Non-pigmented ciliary epithelial cell (primary cell): ENCODE results near the gene TMEM141.
"Not testable (repeated sequence)": the region's sequence is repeated elsewhere in the genome, so short reads cannot be mapped to it uniquely, and the experiment has no call there.

Experiments used
- DNase-seq: peaks from one replicate; pipeline ENCODE4 v3.0.0-alpha.2; 2010; ENCODE audit warnings: low read depth

TMEM141 gene

DNA sequence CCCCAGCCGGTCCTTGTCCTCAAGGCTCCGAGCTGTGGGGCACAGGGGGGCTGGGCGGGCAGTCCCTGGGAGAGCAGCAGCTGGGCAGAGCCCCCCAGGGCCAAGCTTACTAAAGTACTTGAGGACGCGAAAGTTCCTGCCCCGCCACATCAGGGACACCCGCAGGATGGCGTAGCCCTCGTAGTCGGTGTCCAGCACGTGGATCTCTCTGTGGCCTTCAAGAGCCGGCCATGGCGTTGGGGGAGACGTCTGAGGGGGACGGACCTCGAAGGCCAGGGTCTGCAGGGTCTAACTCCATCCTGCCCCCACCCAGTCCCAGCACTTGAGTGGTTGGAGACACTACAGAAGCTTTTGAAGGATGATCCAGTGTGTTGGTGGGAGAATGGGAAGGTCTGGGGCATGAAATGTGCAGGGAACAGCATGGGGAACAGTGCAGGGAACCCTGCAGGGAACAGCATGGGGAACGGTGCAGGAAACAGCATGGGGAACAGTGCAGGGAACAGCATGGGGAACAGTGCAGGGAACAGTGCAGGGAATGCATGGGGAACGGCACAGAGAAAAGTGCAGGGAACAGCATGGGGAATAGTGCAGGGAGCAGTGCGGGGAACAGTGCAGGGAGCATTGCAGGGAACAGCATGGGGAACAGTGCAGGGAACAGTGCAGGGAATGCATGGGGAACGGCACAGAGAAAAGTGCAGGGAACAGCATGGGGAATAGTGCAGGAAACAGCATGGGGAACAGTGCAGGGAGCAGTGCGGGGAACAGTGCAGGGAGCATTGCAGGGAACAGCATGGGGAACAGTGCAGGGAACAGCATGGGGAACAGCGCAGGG, 35.6 kb upstream of the TMEM141 start:
- DNase-seq: not testable (repeated sequence)

DNA sequence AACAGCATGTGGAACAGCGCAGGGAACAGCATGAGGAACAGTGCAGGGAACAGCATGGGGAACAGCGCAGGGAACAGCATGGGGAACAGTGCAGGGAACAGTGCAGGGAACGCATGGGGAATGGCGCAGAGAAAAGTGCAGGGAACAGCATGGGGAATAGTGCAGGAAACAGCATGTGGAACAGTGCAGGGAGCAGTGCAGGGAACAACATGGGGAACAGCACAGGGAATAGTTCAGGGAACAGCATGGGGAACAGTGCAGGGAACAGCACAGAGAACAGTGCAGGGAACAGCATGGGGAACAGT, 35.1 kb upstream of the TMEM141 start:
- DNase-seq: no peak

DNA sequence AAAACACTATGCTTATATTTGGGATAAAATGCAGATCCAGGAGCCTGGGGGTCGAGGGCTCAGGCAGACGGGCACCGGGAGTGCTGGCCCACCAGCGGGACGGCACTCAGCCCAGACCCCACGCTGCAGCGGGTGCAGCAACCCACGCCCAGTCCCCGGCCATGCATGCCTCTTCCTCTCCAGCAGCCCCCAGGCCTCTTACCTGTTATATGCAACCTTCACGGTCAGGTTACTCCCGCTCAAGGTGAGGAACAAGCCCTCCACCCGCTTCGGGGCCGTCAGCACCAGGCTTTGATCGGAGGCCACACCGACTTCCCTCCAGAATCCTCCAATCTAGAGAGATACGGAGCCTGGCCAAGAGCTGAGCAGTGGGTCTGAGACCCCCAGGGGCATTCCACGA, 34.3 kb upstream of the TMEM141 start:
- DNase-seq: no peak

DNA sequence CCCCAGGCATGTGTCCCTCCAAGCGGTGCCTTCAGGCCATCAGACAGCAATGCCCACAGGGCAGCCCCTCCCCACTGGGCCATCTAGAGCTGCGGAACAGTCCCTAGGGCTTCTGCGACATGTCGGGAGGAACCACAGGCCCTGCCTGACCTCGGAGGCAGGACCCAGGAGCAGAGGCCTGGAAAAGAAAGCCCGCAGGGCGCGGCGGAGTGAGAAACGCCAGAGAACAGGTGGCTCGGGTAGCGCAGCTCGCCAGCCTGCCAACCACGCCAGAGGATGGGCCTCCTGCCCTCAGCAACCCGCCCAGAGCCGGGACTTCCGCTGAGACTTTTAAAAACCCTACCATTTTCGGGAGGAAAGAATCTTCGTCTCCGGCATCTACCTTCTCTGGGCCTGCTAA, 33.8 kb upstream of the TMEM141 start:
- DNase-seq: no peak

DNA sequence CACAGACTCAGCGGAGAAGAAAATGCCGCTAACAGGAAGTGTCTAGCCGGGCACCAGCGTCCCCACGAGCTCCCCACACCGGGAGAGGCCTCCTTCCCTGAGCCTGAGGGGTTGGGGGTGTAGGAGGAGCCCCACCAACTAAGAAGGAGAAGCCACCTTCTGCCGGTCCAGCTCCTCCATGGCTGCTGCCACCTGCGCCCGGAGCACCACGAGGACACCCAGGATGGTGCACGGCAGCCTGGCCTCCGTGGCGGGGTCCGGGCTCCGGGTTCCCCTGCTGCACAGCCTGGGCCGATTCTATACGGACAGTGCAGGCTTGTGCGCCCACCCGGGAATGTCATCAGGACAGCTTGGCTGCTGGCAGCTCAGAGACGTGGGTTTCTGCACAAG, 33.4 kb upstream of the TMEM141 start:
- DNase-seq: no peak

DNA sequence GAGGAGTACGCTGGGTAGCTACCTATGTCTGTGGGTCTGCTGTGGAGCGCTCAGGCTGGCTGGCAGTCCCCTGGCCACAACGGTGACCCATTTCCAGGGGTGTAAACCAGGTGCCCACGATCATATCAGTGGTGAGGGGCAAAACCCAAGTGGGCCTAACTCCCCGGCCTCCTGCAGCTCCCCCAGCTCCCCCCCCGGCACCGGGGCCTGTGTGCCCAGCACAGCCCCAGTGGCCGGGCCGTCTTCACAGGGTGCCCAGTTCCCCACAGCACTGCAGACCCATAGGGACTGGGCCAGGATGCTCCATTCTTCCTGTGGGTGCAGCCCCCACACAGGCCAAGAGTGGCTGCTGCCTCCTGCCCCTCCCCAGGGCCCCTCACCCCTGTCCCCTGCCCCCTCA, 32.1 kb upstream of the TMEM141 start:
- DNase-seq: no peak

DNA sequence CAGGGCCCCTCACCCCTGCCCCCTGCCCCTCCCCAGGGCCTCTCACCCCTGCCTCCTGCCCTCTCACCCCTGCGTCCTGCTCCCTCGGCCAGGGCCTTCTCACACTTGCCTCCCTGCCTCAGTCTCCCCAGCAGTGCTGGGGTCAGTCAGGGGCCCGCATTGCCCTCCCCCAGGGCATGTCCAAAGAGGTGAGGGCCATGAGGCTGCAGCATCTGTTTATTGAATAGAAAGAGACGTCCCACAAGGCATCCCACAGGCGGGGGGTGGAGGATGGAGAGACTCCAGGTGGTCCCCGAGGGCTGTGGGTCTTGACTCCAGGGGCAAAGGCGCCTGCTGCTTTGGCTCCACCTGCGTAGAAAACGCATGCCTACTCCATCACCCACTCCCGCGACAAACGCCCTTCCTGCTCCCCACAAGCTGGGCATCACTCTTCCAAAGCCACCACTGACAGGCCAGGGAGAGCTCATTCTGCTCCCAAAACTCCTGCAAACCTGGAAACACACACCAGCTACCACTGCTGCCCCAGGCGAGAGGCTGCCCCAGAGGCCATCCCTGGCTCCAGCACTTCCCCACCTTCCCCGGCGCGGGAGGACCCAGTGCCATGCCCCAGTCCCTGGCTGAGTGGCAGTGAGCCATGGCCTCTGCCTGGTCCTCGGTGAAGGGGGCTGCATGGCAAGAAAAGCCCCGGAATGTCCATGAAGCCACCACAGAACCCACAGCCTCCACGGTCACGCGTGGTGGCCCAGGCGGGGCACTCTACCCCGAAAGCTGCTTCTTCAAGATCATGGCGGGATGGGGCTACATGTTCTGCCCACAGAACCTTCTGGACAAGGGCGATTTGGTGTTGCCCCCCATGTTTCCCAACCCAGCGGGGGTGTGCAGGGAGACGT, 31.5 kb upstream of the TMEM141 start:
- no peak for DNase-seq

DNA sequence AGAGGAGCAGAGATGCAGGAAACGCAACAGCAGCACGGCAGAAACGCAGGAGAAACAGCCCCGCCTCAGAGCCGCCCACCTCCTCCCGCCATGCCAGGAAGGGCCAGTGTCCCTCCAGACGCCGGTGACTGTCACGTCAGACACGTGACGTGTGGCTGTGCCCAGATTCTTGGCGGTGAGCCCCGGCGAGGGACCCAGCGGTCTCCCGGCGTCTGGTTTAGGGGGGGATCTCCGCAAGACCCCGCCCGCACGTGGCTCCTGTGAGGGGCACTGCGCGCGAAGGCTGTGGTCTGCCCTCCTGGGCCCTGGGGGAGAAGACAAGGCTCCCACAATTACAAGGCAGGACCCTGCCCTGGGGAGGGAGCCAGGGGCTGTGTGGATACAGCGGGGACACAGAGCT, 30.7 kb upstream of the TMEM141 start:
- no peak for DNase-seq

DNA sequence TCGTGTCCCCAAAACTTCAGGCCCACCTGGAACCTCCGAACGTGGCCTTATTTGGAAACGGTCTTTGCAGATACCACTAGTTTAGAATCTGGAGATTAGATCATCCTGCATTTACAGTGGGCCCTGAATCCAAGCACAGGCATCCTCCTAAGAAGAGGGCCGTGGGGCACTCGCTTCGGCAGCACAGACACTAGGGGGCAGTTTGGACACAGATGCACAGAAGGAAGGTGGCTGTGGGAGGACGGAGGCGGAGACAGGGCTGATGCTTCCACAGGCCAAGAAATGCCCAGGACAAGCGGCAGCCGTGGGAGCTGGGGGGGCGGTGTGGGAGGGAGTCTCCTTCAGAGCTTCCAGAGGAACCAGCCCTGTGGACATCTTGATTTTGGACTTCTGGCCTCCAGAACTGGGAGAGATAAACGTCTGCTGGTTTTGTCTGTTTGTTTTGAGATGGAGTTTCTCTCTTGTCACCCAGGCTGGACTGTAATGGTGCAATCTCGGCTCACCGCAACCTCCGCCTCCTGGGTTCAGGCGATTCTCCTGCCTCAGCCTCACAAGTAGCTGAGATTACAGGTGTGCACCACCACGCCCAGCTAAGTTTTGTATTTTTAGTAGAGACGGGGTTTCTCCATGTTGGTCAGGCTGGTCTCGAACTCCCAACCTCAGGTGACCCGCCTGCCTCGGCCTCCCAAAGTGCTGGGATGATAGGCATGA, 30.2 kb upstream of the TMEM141 start:
- DNase-seq: not testable (repeated sequence)

DNA sequence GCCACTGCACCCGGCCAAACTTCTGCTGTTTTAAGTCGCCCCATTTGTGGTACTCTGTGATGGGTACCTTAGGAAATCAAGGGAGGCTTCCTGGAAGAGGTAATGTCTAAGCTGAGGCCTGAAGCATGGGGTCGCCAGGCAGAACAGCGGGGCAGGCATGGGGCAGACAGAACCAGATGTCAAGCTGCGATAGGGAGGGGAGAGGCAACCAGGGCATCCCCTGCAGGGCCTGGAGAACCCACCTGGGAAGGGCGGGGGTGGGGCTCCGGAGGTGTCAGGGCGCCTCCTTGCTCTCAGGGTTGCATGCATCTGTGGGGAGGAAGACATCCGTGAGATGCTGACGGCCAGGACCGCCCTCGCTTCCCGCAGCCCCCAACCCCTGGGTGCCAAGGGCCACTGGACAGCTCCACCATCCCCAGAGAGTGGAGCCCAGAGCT, 29.6 kb upstream of the TMEM141 start:
- no peak for DNase-seq

DNA sequence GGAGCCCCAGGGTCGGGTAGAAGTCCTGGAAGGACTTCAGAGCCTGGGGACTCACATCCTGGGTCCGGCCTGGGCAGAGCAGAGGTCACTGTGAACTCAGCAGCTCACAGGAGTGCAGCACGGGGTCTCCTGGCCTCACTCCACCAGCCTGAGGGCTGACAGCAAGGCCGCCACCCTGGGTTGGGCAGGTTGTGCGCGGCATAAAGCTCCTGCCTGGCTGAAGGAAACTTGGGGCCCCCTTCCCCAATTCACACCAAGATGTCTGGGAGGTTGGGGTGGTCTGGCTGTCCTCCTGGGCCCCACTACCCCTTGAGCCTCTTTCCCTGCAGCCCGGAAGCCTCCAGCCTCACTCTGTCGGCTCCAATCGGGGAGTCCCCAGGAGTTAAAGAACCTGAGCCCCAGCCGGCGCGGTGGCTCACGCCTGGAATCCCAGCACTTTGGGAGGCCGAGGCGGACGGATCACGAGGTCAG, 28.9 kb upstream of the TMEM141 start:
- DNase-seq: no peak

DNA sequence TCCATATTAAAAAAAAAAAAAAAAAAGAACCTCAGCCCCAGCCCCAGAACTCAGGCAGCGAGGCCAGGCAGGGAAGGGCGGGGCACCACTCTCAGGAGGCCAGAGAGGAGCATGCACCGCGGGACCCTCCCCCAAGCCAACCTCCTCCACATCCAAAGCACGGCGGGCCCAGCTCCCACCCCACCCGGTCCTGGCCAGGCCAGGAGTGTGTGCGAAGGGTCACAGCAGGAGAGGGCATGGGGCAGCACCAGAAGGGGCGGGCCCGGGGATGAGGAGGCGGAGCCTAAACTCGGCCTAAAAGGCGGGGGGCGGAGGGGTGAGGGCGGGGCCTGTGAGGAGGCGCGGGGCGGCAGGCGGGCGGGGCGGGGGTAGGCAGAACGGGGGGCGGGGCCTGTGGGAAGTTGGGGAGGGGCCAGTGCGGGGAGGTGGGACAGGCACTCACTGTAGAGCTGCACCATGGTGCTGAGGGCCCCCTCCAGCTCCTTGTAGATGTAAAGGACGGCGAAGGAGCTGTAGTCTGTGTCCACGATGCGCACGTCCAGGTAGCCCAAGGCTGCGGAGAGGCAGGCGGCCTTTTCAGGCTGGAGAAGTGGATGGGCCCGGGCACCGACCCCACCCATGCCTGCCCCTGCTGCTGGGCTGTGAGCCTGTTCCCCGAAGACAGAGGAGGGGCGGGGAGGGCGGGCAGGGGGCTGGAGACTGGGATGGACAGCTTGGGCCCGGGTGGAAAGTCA, 28.1 kb upstream of the TMEM141 start:
- no peak for DNase-seq

DNA sequence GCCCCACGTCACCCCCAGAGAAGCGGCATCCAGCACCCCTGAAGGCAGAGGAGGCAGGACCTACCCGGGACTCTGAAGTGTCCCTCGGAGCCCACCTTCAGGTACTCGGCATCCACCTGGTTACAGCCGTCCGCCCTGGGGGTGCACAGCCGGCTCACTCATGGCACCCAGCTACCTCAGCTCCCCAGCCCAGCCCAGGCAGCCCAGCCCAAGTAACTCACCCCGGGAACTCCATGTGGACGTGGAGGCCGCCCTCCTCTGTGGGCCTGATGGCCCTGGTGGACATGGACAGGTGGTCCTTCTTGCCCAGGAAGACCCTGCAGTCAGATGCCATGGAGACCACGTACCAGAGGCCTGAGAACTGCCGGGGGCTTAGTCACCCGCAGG, 27.5 kb upstream of the TMEM141 start:
- no peak for DNase-seq

DNA sequence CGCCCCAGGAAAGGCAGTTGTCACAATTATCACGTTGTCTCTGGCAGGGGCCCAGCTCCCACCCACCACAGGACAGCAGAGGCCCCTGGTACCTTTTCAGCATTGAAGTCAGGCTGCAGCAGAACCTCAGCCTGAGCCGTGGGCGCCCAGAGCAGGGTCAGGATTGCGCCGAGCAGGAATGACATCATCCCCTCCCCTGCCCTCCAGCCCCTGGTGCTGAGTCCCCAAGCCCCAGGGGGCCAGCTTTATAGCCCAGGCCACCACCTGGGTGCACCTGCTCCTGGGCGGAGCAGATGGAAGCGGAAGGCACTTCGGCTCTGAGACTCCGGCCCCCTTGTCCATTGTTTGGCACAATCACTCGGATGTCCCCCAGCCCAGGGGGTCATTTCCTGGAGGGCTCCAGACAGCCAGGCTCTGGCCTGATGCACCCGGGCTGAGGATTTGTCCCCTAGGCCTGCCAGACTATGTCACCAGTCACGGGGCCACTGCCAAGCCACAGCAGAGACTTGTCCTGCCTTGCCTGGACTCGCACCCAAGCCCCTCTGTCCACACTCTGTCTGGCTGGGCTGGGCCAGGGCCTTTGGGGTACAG, 26.7 kb upstream of the TMEM141 start, which contains the start of gene LCN15:
TSS of gene LCN15 (minus strand) at position 218 of the 591 bp plus-strand sequence. CDS start at position 188, 30 bp downstream.
- DNase-seq: no peak

DNA sequence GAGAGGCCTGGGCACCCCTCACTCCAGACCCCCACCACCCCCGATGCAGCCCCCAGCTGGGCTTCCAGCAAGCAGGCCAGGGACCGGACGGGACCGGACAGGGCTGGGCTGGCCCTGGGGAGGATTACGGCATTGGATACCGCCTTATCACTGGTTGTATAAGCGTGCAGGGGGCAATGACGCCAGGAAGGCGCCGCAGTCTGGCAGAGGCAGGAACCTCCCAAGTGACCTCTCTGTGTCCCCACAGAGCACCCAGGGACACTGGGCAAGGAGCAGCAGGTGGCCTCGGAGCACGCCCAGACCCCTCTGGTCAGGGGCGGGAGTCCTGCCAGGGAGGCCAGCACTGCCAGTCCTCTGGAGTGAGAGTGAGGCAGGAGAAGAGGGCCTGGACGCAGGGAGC, 26.1 kb upstream of the TMEM141 start:
- DNase-seq: no peak

DNA sequence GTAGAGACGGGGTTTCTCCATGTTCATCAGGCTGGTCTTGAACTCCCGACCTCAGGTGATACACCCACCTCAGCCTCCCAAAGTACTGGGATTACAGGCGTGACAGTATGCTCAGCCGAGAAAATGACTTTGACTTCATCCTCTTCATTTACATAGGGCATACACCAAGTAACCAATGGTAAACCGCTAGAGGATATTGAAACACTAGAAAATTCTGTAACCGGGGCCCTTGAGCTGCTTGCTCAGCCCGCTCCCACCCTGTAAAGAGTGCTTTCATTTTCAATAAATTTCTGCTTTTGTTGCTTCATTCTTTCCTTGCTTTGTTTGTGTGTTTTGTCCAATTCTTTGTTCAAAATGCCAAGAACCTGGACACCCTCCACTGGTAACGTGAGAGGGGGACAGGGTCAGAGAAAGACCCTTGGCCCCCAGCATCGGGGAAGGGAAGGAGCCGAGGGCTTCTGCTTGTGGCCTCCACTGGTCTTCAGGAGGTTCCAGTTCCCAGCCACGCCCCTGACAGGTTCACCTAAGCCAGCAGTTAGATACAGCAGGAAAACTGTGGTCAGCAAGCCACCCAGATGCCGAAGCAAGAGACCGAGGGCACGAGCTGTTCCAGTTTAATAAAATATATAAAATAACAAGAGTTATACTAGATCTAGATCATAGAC, 25.3 kb upstream of the TMEM141 start:
- DNase-seq: not testable (repeated sequence)

DNA sequence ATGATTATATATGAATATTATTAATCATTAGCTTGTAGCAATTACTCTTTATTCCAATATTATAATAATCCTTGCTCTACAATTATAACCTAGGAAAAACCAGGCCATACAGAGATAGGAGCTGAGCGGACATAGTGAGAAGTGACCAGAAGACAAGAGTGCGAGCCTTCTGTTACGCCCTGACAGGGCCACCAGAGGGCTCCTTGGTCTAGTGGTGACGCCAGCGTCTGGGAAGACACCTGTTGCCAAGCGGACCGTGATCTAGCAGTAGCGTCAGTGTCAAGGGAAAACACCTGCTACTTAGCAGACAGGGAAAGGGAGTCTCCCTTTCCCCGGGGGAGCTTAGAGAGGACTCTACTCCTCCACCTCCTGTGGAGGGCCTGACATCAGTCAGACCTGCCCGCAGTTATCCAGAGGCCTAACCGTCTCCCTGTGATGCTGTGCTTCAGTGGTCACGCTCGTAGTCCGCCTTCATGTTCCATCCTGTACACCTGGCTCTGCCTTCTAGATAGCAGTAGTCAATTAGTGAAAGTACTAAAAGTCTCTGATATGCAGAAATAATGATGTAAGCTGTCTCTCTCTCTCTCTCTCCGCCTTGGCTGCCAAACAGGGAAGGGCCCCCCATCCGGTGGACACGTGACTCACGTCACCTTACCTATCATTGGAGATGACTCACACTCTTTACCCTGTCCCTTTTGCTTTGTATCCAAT, 24.6 kb upstream of the TMEM141 start:
- DNase-seq: not testable (repeated sequence)

DNA sequence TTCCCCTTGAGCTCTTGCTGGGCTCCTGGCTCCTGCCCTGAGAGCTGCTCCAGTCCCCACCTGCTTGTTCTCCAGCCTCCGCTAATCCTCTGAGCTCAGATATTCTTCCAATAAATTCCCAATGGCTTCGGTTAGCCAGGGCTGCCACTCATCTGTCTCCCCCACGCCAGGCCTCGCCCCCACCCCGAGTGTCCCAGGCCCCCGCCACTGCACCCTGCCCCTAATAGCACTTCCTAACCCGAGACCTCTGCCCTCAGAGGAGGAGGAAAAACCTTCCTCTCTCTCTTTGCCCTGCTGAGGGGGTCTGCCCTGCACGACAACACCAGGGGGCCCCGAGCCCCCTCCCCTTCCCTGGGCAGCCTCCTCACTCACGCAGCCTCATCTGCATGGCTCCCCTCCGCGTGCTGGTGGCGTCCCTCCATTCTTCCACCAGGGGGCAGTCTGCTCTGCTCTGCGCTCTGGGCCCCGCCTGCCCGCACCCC, 21.4 kb upstream of the TMEM141 start:
- no peak for DNase-seq

DNA sequence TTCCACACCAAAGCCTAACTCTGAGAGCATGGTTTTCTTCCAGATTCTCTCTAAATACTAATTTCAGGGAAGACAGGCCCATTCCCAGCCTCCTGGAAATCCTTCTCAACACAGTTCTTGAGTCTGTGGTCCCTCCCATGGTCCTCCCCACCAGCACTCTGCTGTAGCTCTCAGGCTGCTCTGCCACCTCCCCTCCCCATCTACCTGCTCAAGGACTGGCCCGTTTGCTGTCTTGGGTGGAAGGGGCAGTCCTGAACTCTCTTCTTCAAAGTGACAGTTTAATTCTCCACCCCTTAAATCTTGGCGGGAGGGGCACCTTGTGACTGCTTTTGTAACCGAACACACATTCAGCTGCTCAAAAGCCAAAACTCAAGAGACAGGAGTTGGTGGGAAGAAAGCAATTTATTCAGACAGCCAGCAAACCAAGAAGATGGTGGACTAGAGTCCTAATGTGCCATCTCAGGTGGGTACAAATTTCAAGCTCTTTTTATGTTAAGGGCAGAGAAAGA, 19.2 kb upstream of the TMEM141 start:
- no peak for DNase-seq
